ENCODE data around the gene TUBB8B.
"Not testable (repeated sequence)": the region's sequence is repeated elsewhere in the genome, so short reads cannot be mapped to it uniquely, and the experiment has no call there.

Gene TUBB8B

DNA sequence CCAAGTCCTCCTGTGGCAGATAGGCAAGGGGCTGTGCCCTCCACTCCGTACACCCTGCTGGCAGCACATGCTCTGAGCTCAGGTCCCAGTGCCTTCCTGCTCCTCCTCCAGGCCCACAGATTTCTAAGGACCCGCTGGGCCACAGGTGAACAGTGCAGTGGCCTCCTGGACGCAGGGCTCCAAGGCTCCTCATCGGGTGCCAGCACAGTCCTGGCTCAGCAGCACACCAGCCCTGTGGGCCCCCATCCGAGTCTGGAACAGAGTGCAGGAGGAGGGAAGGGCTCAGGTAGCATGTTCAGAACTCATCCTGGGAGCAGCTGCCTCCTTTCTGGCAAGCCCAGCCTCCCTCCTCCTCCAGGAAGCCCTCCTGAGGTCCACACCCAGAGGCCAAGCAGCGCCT lies 30.8 kb upstream of the TUBB8B start:
- H3K23ac ChIP-seq (ENCODE audit: low read depth, low read length, poor library complexity); H3K27me3 ChIP-seq (ENCODE audit: control insufficient read depth in 3 of 3, insufficient read depth in 3 of 3, low read depth in 1 of 3, low read length in 3 of 3); H3K27ac ChIP-seq (replicated peaks; ENCODE audit: low read length); H2BK12ac ChIP-seq (ENCODE audit: low read length); H3K14ac ChIP-seq (ENCODE audit: low read length); H3K36me3 ChIP-seq (replicated peaks in 1 of 2; ENCODE audit: control insufficient read depth in 2 of 2, insufficient read depth in 2 of 2, low read length in 2 of 2); H3K4me2 ChIP-seq (ENCODE audit: insufficient read depth, low read length, poor library complexity, severe bottlenecking); H2BK5ac ChIP-seq (ENCODE audit: low read length); H3K9me3 ChIP-seq (replicated peaks in 1 of 2; ENCODE audit: control insufficient read depth in 2 of 2, insufficient read depth in 1 of 2, low read depth in 1 of 2, low read length in 2 of 2); DNase-seq (ENCODE audit: low spot score); H3K18ac ChIP-seq (ENCODE audit: low read length); H2AFZ ChIP-seq (ENCODE audit: low read length); H2BK15ac ChIP-seq (ENCODE audit: low read length); H4K91ac ChIP-seq (ENCODE audit: low read depth, low read length, poor library complexity); H3K4me1 ChIP-seq (ENCODE audit: control insufficient read depth in 2 of 2, insufficient read depth in 1 of 2, low read depth in 1 of 2, low read length in 2 of 2); H3K4ac ChIP-seq (ENCODE audit: low read length); H2BK120ac ChIP-seq (ENCODE audit: low read depth, low read length); H3K4me3 ChIP-seq (ENCODE audit: low read length in 2 of 2); H2AK5ac ChIP-seq (ENCODE audit: low read depth, low read length); H3K79me1 ChIP-seq (ENCODE audit: low read depth, low read length): not testable (repeated sequence)
- no CpG with 5 or more reads among the region's 6 CpGs for WGBS, 2 donors (ENCODE audit: extremely low coverage in 2 of 2, insufficient read length in 2 of 2, insufficient replicate concordance in 1 of 2)
- Histone ChIP-seq H3K9ac (ENCODE audit: low read depth, low read length, poor library complexity) (peak overlapping the region; percentile 4), H4K8ac (ENCODE audit: low read depth, low read length) (peak overlapping the region; percentile 17)

DNA sequence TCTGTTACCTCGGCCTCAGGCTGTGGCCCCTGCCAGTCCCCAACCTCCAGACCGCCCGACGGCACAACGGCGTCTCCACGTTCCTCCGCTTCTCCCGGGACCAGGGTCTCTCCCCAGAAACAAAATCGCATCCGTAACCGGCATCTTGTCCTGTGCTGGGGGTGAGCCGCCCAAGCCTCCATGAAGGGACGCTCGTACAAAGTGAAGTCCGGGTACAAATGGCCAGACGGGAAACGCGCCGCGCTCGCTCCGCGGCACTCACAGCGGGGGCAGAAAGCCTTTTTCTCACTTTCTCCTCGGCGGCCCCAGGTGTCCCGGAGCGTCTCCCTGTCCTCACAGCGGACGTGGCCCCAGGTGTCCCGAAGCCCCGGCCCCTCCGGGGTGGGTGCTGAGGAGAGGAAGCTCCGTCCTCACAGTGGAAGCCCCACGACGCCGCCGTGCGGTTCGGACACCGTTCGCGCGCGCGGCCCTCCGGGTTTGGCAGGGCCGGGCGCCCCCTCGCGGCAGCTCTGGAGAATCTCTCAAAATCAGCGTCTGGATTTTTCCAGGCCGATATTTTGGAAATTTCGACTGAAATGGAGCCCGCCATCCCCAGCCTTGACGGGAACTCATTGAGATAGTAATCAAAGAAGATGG lies 26.2 kb upstream of the TUBB8B start:
- not testable (repeated sequence) for H2AFZ ChIP-seq (ENCODE audit: low read length); H3K18ac ChIP-seq (ENCODE audit: low read length); H3K9me3 ChIP-seq (replicated peaks in 1 of 2; ENCODE audit: control insufficient read depth in 2 of 2, insufficient read depth in 1 of 2, low read depth in 1 of 2, low read length in 2 of 2); H3K79me1 ChIP-seq (ENCODE audit: low read depth, low read length); H4K91ac ChIP-seq (ENCODE audit: low read depth, low read length, poor library complexity); H3K4me3 ChIP-seq (ENCODE audit: low read length in 2 of 2); H3K4me1 ChIP-seq (ENCODE audit: control insufficient read depth in 2 of 2, insufficient read depth in 1 of 2, low read depth in 1 of 2, low read length in 2 of 2); H2BK5ac ChIP-seq (ENCODE audit: low read length); H2BK15ac ChIP-seq (ENCODE audit: low read length); H2AK5ac ChIP-seq (ENCODE audit: low read depth, low read length); H2BK120ac ChIP-seq (ENCODE audit: low read depth, low read length); H3K14ac ChIP-seq (ENCODE audit: low read length); H3K23ac ChIP-seq (ENCODE audit: low read depth, low read length, poor library complexity); DNase-seq (ENCODE audit: low spot score); H3K36me3 ChIP-seq (replicated peaks in 1 of 2; ENCODE audit: control insufficient read depth in 2 of 2, insufficient read depth in 2 of 2, low read length in 2 of 2); H3K4me2 ChIP-seq (ENCODE audit: insufficient read depth, low read length, poor library complexity, severe bottlenecking); H2BK12ac ChIP-seq (ENCODE audit: low read length); H3K27me3 ChIP-seq (ENCODE audit: control insufficient read depth in 3 of 3, insufficient read depth in 3 of 3, low read depth in 1 of 3, low read length in 3 of 3); H3K27ac ChIP-seq (replicated peaks; ENCODE audit: low read length); H3K9ac ChIP-seq (ENCODE audit: low read depth, low read length, poor library complexity); H4K8ac ChIP-seq (ENCODE audit: low read depth, low read length); H3K4ac ChIP-seq (ENCODE audit: low read length)
- WGBS, 2 donors (ENCODE audit: extremely low coverage in 2 of 2, insufficient read length in 2 of 2, insufficient replicate concordance in 1 of 2): no CpG with 5 or more reads among the region's 57 CpGs

DNA sequence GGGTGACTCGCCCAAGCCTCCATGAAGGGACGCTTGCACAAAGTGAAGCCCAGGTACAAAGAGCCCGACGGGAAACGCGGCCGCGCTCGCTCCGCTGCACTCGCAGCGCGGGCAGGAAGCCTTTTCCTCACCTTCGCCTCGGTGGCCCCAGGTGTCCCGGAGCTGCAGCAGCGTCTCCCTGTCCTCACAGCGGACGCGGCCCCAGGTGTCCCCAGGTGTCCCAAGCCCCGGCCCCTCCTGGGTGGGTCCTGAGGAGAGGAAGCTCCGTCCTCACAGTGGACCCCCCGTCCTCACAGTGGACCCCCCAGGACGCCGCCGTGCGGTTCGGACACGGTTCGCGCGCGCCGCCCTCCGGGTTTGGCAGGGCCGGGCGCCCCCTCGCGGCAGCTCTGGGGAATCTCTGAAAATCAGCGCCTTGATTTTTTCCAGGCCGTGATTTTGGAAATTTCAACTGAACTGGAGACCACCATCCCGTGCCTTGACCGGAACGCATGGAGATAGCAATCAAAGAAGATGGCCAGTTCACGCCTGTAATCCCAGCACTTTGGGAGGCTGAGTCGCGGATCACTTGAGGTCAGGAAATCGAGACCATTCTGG lies 23.9 kb upstream of the TUBB8B start:
- H2BK120ac ChIP-seq (ENCODE audit: low read depth, low read length); H2AFZ ChIP-seq (ENCODE audit: low read length); DNase-seq (ENCODE audit: low spot score); H3K18ac ChIP-seq (ENCODE audit: low read length); H3K27me3 ChIP-seq (ENCODE audit: control insufficient read depth in 3 of 3, insufficient read depth in 3 of 3, low read depth in 1 of 3, low read length in 3 of 3); H3K4me1 ChIP-seq (ENCODE audit: control insufficient read depth in 2 of 2, insufficient read depth in 1 of 2, low read depth in 1 of 2, low read length in 2 of 2); H4K8ac ChIP-seq (ENCODE audit: low read depth, low read length); H3K23ac ChIP-seq (ENCODE audit: low read depth, low read length, poor library complexity); H2BK12ac ChIP-seq (ENCODE audit: low read length); H3K27ac ChIP-seq (replicated peaks; ENCODE audit: low read length); H2BK15ac ChIP-seq (ENCODE audit: low read length); H3K9ac ChIP-seq (ENCODE audit: low read depth, low read length, poor library complexity); H2AK5ac ChIP-seq (ENCODE audit: low read depth, low read length); H2BK5ac ChIP-seq (ENCODE audit: low read length); H3K4me2 ChIP-seq (ENCODE audit: insufficient read depth, low read length, poor library complexity, severe bottlenecking); H3K79me1 ChIP-seq (ENCODE audit: low read depth, low read length); H3K9me3 ChIP-seq (replicated peaks in 1 of 2; ENCODE audit: control insufficient read depth in 2 of 2, insufficient read depth in 1 of 2, low read depth in 1 of 2, low read length in 2 of 2); H3K4ac ChIP-seq (ENCODE audit: low read length); H3K4me3 ChIP-seq (ENCODE audit: low read length in 2 of 2); H4K91ac ChIP-seq (ENCODE audit: low read depth, low read length, poor library complexity); H3K36me3 ChIP-seq (replicated peaks in 1 of 2; ENCODE audit: control insufficient read depth in 2 of 2, insufficient read depth in 2 of 2, low read length in 2 of 2); H3K14ac ChIP-seq (ENCODE audit: low read length): not testable (repeated sequence)
- WGBS, 2 donors (ENCODE audit: extremely low coverage in 2 of 2, insufficient read length in 2 of 2, insufficient replicate concordance in 1 of 2): no CpG with 5 or more reads among the region's 48 CpGs

DNA sequence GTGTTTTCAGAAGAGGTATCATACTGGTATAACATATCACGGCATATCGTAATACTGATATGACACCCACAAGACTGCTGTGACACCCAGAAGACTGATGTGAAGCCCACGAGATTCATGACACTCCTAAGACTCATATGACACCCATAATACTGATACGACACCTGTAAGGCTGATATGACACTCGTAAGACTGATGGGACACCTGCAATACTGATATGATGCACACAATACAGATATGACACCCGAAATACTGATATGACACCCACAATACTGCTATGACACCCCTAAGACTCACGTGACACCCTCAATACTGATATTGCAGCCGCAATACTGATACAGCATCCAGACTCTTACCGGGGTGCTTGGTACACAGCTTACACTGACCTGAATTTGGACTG lies 18.3 kb upstream of the TUBB8B start:
- not testable (repeated sequence) for H2BK12ac ChIP-seq (ENCODE audit: low read length); H3K14ac ChIP-seq (ENCODE audit: low read length); H2BK5ac ChIP-seq (ENCODE audit: low read length); H4K91ac ChIP-seq (ENCODE audit: low read depth, low read length, poor library complexity); H3K27me3 ChIP-seq (ENCODE audit: control insufficient read depth in 3 of 3, insufficient read depth in 3 of 3, low read depth in 1 of 3, low read length in 3 of 3); H3K18ac ChIP-seq (ENCODE audit: low read length); H3K27ac ChIP-seq (replicated peaks; ENCODE audit: low read length); H3K4me3 ChIP-seq (ENCODE audit: low read length in 2 of 2); H3K79me1 ChIP-seq (ENCODE audit: low read depth, low read length); H3K9ac ChIP-seq (ENCODE audit: low read depth, low read length, poor library complexity); H3K4me1 ChIP-seq (ENCODE audit: control insufficient read depth in 2 of 2, insufficient read depth in 1 of 2, low read depth in 1 of 2, low read length in 2 of 2); H3K9me3 ChIP-seq (replicated peaks in 1 of 2; ENCODE audit: control insufficient read depth in 2 of 2, insufficient read depth in 1 of 2, low read depth in 1 of 2, low read length in 2 of 2); DNase-seq (ENCODE audit: low spot score); H2AK5ac ChIP-seq (ENCODE audit: low read depth, low read length); H3K23ac ChIP-seq (ENCODE audit: low read depth, low read length, poor library complexity); H3K36me3 ChIP-seq (replicated peaks in 1 of 2; ENCODE audit: control insufficient read depth in 2 of 2, insufficient read depth in 2 of 2, low read length in 2 of 2); H3K4ac ChIP-seq (ENCODE audit: low read length); H3K4me2 ChIP-seq (ENCODE audit: insufficient read depth, low read length, poor library complexity, severe bottlenecking); H2BK120ac ChIP-seq (ENCODE audit: low read depth, low read length); H2BK15ac ChIP-seq (ENCODE audit: low read length); H4K8ac ChIP-seq (ENCODE audit: low read depth, low read length); H2AFZ ChIP-seq (ENCODE audit: low read length)
- no CpG with 5 or more reads among the region's 9 CpGs for WGBS, 2 donors (ENCODE audit: extremely low coverage in 2 of 2, insufficient read length in 2 of 2, insufficient replicate concordance in 1 of 2)

Data from neuronal stem cell (in vitro differentiated cells).